HT-29 (cell line): Measurements from ENCODE around the gene AGPS. TPM values are rescaled to one million over a fixed set of nuclear protein-coding genes. Genes with fewer than 3 reads are reported as not detected.

Experiments
- DNase-seq: peaks from one replicate; pipeline ENCODE4 v3.0.0-alpha.2; 2015; ENCODE audit warnings: low spot score
- total RNA-seq: library from RNA; depleted of rRNA; stranded (reverse); fragments of >200 nt; shearing (Covaris generic); gene quantifications from 2 replicates; pipeline ENCODE4 v1.2.3, GENCODE V29; 2014

The AGPS gene
- total RNA-seq, 1 experiment from 2014 or later: 121 TPM

DNA sequence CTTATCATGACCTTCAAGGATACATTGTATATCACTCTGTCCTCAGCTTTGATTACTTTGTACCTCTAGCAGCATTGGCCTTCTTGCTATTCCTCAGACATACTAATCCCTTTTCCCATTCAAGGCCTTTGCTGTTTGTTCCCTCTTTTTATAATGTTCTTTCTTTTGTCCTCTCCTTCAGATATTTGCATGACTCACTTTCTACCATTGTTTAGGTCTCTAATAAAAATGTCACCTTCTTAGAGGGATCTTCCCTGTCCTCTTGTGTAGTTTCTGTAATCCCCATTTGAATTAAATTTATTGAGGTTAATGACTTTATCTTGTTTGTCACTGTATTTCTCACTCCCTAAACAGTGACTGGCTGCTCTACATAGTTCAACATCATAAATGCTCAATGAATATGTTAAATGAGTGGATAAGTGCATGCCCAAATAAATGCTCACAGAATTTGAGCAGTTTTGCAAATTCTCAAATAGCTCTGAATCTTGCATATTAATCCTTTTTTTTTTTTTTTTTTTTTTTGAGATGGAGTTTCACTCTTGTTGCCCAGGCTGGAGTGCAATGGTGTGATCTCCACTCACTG, 135.9 kb downstream of the AGPS start:
- no peak for DNase-seq

DNA sequence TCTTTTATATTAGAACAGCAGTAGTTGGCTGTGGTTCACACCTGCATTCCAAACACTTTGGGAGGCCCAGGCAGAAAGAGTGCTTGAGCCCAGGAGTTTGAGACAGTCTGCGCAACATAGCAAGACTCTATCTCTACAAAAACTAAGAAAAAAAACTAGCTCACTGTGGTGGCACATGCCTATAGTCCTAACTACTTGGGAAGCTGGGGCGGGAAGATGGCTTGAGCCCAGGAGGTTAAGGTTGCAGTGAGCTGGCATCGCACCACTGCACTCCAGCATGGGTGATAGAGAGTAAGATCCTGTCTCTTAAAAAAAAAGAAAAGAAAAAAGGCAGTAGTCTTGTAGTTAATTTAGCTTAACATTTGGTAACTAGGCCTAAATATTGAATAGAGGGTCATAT, 136.6 kb downstream of the AGPS start:
- no peak for DNase-seq

DNA sequence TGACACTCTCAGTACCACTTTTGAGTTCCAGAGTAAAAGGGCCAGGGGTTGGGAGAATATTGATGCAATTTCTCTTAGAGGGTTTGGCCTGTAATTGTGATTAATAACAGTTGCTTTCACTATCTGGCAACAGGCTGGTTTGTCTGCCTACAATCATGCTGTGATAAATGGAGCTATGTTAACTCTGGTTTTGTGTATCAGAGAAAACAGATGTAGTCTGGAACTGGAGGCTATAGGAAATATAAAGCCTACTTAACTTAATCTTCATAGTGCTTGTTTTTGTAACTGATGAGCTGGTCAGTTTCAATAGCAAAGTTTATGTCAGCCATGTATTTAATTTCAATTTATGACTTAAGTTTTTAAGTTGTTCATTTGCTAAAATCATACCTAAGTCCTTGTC, 138.0 kb downstream of the AGPS start:
- no peak for DNase-seq

DNA sequence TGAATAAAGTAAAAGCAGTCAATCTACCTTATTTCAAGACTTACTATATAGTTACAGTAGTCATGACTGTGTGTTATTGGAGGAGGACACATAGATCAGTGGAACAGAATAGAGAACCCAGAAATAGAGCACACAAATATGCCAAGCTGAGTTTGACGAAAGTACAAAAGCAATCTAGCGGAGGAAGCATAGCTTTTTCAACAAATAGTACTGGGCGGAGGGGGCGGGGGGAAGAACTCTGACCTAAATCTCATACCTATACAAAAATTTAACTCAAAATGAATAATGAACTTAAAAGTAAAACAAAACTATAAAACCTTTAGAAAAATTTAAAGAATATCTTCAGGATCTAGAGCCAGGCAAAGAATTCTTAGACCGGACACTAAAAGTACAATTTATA, 139.1 kb downstream of the AGPS start:
- no peak for DNase-seq

DNA sequence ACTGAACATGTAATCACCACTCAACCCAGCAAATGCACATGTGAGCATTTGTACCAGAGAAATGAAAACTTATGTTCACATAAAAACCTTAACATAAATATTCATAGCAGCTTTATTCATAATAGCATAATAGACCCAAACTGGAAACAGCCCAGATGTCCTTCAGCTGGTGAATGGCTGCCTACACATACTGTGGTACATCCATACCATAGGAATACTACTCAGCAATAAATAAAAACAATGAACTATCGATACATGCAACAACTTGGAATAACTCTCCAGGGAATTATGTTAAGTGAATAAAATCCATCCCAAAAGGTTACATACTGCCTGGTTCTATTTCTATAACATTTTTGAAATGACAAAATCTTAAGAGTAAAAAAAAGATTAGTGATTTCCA, 140.0 kb downstream of the AGPS start:
- DNase-seq: no peak

DNA sequence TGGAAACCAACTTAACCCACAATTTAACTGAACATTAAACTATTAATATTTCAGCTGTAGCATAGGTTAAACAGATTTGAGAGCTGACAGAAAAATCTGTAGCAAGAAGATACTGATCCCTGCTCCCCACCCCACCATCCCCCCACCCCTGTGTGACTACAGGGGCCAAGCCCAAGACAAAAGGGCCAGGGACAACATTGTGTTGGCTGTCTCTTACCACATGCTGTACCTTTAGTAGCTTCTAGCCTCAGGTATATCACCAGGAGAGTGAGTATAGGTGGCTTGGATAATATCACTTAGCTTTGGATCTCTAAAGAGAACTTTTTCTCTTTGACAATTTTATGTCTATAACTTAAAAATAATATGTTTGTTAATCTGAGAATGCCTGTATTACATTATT, 140.7 kb downstream of the AGPS start:
- no peak for DNase-seq

DNA sequence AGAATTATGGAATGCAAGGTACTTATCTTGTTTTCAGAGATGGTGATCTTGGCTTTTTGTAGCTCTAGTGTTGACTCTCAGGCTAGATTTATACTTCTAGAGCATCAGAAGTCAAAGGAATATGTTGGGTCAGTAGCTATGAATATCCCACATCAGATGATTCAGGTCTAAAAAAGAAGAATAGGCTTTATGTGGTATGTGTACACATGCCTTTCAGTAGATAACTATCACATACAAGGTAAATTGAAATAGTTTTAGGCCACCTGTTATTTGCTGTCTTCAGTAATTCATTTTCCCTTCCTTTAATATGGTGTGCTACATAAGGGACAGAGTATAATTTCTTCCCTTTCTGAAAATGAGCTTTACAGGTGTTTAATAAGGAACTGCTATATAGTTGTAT, 142.4 kb downstream of the AGPS start:
- no peak for DNase-seq

DNA sequence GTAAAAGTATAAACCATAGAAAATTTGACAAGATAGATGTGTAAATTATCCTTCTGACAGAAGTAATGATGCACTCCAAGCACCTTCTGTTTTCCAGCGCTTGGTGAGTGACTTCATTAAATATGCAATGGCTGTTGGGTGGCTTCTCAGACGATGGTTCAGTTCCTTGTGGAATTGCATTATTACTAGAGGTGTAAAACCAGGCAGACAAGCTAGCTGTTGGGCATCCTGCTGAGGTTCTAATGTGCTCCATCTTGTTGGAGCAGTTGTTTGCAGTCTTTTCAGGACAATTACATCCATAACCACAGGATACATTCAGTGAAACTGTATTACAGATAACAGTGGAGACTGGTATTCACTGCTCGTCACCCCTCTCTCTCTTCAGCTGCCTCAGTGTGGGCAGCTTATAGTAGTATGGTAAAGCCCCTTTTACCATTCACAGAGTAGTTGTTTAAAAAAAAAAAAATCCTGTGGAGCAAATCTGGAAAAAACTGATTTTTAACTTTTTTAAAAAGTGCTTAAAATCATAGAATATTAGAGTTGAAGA, 143.5 kb downstream of the AGPS start:
- DNase-seq: no peak

DNA sequence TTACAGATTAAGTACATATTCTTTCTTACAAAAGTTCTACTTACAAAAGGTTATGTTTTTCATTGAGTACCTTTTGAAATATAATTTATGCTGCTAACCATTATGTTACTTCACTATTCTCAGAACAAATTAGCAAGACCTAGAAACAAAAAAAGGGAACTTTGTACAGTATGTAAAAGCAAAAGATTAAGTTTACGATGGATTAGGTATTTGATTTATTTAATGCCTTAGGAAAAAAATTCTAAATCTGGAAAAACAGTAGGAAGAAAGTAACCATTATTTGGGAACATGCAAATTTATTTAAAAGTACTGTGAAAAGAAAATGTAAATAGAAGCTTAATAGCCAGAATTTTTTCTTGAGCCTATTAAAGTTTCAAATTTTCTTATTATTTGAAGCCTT, 144.6 kb downstream of the AGPS start:
- no peak for DNase-seq

DNA sequence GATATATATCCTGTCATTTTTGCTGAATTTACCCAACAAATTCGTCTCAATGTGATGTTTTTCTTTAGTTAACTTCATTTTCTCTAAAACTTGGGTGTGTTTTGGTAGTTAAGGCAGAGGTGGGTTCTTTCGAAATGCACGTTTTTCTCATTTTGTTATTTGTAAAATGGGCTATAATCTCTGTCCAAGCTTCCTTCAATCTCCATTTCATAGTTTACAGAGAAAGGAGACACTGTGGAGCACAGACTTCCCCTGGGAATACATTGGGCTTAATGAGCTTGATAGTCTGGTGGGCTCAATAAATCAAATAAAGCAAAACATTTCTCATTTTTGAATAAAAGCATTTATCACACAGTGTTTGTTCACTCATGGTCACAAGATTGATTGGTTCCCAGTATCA, 145.1 kb downstream of the AGPS start:
- no peak for DNase-seq

DNA sequence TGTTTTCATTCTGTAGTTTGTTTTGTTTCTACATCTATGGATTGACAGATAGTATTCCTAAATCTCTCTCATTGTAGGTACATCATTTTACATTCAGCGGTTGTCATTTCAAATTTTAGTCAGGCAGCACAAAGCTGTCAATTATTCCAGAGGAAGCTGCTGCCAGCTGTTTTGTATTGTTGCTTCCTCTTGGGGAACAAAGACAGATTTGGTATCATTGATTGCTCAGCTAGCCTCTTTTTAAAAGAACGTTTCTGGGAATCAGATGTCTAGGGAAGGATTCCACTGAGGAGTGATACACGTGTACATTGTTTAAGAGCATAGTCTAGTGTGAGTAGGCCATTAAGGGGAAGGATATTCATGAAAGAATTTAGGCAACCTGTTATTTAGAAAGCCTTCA, 145.8 kb downstream of the AGPS start:
- DNase-seq: no peak

DNA sequence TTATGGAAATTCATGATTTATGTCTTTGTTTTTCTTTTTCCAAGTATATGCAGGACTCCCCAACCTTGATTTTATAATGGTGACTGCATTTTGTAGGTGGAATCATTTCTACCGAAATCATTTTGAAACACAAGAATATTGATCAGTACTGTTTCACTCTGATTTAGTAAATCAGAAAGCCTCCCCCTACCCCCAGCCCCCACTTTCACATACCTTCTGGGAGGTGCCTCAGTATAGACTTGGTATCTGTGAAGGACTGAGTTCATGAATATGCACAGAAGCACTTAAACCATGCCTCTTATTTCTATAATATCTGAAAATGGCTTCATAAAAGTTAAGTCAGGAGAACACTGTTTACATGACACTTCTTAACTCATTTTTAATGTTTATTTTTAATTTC, 147.7 kb downstream of the AGPS start:
- DNase-seq: no peak

DNA sequence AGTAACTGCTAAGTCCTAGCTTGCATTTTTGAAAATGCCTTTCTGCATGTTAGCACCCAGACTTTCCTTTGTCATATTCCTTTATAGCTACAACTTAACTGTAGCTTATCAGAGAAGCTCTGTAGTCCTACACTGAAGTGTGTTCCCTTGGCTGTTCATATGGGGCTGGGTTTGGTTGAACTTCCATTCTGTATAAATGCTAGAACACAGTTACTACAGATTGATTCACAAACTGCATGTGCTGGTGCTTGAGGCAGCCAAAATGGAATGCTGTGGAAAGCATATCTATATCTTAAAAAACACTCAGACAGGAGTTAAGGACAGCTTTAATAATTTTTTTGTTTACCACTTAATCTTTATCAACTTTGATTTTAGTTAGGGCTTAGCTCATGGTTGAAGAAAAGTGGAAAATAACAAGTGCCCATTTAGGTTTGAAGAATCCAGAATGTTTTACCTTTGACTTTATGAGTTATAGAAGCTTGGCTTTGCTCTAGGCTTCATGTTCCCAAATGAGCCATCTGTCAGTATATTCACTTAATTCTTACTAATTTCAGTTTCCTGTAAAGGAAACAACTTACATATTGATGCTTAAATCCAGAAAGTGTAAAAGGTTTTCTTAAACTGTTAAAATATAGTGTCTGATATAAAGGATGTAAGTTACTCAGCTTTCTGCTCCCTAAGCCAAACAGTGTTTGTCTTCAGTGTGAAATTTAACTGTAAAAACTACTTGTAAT, 148.9 kb downstream of the AGPS start:
- DNase-seq: no peak

DNA sequence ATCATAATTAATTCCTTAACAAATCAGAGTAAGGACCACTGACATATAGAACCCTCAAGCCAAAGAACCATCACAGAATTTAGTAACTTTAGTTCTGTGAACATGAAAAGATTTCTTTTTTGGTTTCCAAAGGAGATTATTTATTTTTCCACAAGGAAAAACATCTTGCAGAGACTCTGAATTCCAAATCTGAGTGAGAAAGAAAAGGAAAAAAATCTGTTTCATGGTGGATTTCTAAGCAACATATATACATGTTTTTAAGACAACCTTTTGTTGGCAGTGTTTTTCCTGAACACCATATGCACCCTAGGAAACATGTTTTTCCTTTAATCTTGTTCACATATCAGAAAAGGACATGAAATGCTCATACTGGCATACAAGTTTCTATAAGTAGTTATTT, 149.8 kb downstream of the AGPS start:
- no peak for DNase-seq

DNA sequence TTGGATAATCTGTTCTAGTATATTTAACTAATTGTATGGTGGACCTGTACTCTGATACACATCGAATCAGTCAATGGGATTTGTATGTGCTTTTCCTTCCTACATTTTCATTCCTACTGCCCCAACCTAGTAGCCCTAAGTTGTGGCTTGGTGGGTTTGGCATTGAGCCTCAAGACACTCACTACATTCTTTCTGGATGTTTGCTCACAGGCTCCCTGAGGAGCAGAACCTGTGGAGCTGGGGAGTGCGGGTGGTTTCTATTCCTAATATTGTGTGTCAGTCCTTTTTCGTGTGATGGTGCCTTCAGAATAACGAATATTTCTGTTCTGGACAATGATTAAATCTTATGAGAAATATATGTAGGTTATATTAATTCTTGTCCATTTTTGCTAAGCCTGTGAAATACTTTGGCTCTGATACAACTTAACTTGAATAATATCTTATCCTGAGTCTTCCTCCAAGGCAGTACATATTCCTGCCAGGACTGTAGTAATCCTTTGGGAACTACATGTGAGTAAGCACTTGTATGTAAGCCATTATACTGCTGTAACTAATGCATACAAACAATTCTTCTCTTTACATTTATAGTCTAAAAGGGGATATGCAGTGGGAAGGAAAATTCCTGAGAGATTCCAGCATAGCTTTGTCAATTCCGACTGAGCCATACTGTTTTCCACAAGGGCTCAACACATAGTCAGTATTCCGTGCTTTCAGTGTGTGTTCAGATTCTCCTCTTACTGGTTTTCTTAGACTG, 150.6 kb downstream of the AGPS start:
- DNase-seq: no peak

DNA sequence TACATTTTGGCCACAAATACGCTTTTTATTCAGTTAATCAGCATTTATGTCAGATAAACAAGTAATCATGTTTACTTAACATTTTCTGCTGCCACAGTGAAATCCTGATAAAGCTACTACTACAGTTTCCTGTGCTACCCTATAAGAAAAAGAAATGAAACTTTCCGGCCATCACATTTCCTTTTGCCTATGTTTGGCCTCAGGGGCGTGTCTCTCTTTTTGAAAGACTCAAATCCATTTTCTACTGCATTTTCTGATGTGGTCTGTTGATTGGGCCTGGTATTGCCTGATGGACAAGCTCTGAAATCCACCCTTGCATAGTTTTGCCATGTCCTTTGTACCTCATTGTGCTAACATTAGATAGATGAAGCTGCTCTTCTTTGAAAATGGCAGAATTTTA, 152.6 kb downstream of the AGPS start:
- DNase-seq: no peak

DNA sequence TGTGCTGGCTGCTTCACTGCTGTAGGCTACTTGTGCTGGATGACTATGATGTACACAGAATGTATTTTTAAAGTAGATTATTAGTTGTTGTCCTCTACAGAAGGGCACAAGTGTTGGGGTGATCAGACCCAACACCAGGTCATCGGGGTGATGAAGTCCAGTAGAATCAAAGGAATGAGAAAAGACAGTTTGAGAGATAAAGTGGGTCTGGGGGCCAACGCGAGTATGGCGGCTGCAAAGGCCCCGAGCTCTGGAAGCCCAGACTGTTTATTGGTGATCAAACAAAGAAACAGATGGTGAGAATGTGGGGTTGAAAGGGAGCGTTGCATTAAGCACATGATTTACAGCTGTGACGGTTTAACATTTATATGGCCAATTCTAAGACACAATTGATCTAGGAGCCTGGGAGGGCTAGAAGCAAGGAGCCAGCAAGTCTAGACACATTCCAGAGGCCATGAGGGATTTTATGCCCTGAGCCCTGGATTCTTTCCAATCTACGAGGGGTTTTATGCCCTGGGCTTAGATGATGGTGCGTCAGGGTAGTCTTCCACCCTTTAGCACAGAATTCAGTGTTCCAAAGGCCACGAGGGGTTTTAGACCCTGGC, 153.5 kb downstream of the AGPS start:
- no peak for DNase-seq

DNA sequence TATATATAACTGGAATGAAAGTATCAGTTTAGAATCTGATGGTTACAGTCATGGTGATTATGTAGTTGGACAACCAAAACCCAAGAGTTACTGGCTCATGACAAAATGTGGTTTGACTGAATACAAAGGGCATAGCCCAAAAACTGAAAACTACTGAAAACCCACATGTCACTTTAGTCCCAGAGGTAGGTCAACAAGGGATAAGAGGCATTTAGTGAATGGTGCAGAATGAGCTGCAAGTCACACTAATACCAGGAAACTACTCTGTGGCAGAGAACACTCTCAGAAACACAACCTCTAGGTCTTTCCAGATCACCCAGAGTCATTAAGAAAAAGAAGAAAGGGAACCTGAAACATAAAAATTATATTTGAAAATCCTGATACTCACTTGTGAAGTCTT, 154.5 kb downstream of the AGPS start:
- no peak for DNase-seq

DNA sequence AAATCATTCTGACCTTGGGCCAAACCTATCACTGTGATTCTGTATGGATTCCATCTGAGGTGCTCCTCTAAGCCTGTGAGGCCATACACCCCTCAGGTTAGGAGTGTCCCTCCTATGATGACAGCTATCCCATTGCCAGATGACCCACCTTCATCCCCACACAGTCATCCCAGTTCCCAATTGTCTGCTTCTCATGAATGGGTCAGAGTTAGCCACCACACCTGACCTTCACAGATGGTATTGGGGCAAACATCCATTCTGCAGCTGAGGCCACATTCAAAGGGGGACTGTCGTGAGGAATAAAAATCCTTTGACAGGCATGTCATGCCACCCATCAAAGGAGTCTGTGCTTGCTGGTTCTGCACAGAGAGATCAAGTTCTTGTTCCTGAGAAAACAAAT, 155.2 kb downstream of the AGPS start:
- no peak for DNase-seq

DNA sequence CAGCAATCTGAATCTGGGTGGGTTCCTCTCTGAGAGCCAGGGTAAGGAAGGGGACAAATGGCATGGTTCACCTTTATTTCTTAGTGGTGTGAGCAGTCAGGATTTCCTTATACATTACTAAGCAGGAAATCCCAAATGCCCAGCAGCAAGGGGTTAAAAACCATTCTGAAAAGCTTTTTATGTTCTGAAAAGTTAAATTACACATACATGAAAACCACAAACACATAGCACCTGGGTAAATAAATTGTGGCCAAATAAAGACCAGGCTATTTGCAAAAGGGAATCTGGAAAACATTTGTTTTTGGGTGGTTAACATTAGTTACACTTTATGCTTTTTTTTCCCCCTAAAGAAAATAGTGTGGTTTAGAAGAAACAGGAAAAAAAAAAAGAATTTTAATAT, 156.1 kb downstream of the AGPS start:
- no peak for DNase-seq

DNA sequence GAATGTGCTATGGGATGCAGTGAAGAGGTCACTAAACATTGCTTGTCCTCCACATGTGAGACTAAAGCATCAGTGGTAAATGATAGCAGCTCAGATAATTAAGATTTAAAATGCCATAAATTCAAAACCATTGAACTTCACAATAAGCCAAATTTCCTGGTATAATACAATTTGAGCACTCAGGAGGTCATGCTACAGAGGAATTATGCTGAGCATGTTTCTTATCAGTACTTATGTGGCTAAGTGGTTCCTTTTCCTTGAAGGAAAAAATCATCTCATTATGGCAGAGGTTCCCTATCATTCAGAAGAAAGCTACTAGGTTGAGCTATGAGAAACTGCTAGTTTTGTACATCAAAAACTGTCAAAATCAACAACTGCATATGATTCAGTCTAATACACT, 156.6 kb downstream of the AGPS start:
- DNase-seq: no peak
